K562 (cell line): ENCODE measurements around the gene MARCHF9. TPM values are rescaled to one million over a fixed set of nuclear protein-coding genes. Genes with fewer than 3 reads are reported as not detected.
A peak's percentile ranks its signal among the peaks of the same experiment; 100 is the strongest.

Experiments
- ATAC-seq: fragments of 200-7000 bp; cut with Tn5 transposase; 3 replicates; pipeline ENCODE4 v1.9.1; 2020; ENCODE audit warnings: moderate library complexity
- BruUV-seq: library from RNA; stranded (reverse); fragments of 400-500 nt; replicated peaks from 2 replicates; lab custom pipeline; 2021; lab: Mats Ljungman, UMichigan
- CTCF ChIA-PET: fragments of 300-600 bp; formaldehyde crosslinking; extraction: SDS; loops from one replicate; lab custom pipeline; 2021; ENCODE audit warnings: low intra/inter-chr PET ratio; lab: Yijun Ruan, JAX
- POLR2A ChIA-PET: fragments of 300-600, 350-650 bp; sonication (Branson Sonifier 250); formaldehyde crosslinking; extraction: SDS; loops from one replicate; lab custom pipeline; 2021; ENCODE audit warnings: antibody characterized with exemption, inconsistent platforms; lab: Yijun Ruan, JAX
- DNase-seq, 4 experiments: peaks; one replicate each; pipeline versions ENCODE4 v3.0.0 to v3.0.0-alpha.2; 2011 to 2018; ENCODE audit warnings: low spot score in 3 of 4, mixed read lengths in 3 of 4; ENCODE audit errors: extremely low read depth in 1 of 4
- FAIRE-seq: peaks from 2 replicates; lab custom pipeline; 2011; peaks lifted over from hg19 to GRCh38; lab: Jason Lieb, UNC
- H2AFZ ChIP-seq: 2 replicates; pipeline ENCODE4 v1.6.0; 2011; ENCODE audit warnings: low read depth, low read length, control low read depth, inconsistent platforms
- H3K27ac ChIP-seq: fragments of 200-600 bp; 3 replicates; pipeline ENCODE4 v1.8.0; 2011; ENCODE audit warnings: low read depth, mild to moderate bottlenecking, control low read depth, inconsistent platforms, low read length, moderate library complexity, mixed read lengths; ENCODE audit errors: extremely low read depth
- H3K27me3 ChIP-seq, 2 experiments: fragments of 300-600 bp in 1 of 2; 2 replicates in 1 of 2; 3 replicates in 1 of 2; pipeline versions ENCODE4 v1.6.0 to v1.8.0; 2011; ENCODE audit warnings: inconsistent platforms in 2 of 2, low read length in 2 of 2, mild to moderate bottlenecking in 1 of 2, mixed read lengths in 1 of 2, moderate library complexity in 1 of 2; ENCODE audit not compliant: control insufficient read depth in 2 of 2, insufficient read depth in 2 of 2
- H3K36me3 ChIP-seq: fragments of 300-600 bp; 3 replicates; pipeline ENCODE4 v1.8.0; 2011; ENCODE audit warnings: mild to moderate bottlenecking, low read length, inconsistent platforms; ENCODE audit not compliant: control insufficient read depth, insufficient read depth
- H3K4me1 ChIP-seq, 2 experiments: fragments of 200-600 bp in 1 of 2; replicated peaks in 1 of 2; 2 replicates in 1 of 2; 3 replicates in 1 of 2; pipeline versions ENCODE4 v1.5.1 to v1.8.0; 2011; ENCODE audit warnings: inconsistent platforms in 2 of 2, low read length in 2 of 2, mild to moderate bottlenecking in 1 of 2, mixed read lengths in 1 of 2, moderate library complexity in 1 of 2; ENCODE audit not compliant: control insufficient read depth in 2 of 2, insufficient read depth in 2 of 2
- H3K4me2 ChIP-seq: 2 replicates; pipeline ENCODE4 v1.6.1; 2011; ENCODE audit warnings: low read length, control low read depth, inconsistent platforms, mixed read lengths; ENCODE audit not compliant: insufficient read depth
- H3K4me3 ChIP-seq: fragments of 200-600 bp; sonication (generic), shearing (Covaris generic); 2 replicates; pipeline ENCODE4 v1.5.1; 2016; ENCODE audit warnings: control low read depth, inconsistent platforms
- H3K79me2 ChIP-seq: fragments of 200-600 bp; 3 replicates; pipeline ENCODE4 v1.8.0; 2011; ENCODE audit warnings: low read length, inconsistent platforms; ENCODE audit not compliant: control insufficient read depth, insufficient read depth
- H3K9ac ChIP-seq, 2 experiments: 2 replicates each; pipeline versions ENCODE4 v1.6.0 to v1.6.1; 2011; ENCODE audit warnings: low read depth in 2 of 2, low read length in 2 of 2, control low read depth in 1 of 2, inconsistent platforms in 1 of 2, mild to moderate bottlenecking in 1 of 2, mixed read lengths in 1 of 2; ENCODE audit not compliant: insufficient read depth in 1 of 2
- H3K9me1 ChIP-seq: one replicate; pipeline ENCODE4 v1.6.0; 2011; ENCODE audit warnings: inconsistent platforms, mild to moderate bottlenecking, low read length, moderate library complexity; ENCODE audit not compliant: control insufficient read depth, insufficient read depth
- H3K9me3 ChIP-seq: replicated peaks from 2 replicates; pipeline ENCODE4 v1.5.1; 2011; ENCODE audit warnings: low read depth, low read length, inconsistent platforms; ENCODE audit not compliant: control insufficient read depth, insufficient read depth
- H4K20me1 ChIP-seq: replicated peaks from 2 replicates; pipeline ENCODE4 v1.6.1; 2011; ENCODE audit warnings: low read length, inconsistent platforms, mixed read lengths; ENCODE audit not compliant: control insufficient read depth, insufficient read depth
- BCOR ChIP-seq: fragments of 450-650 bp; IDR thresholded peaks from 2 replicates; pipeline ENCODE4 v1.6.1; 2016
- BHLHE40 ChIP-seq: IDR thresholded peaks from 2 replicates; pipeline ENCODE4 v1.6.1; 2011; ENCODE audit warnings: low read length, improper control_type of control experiment
- CREB1 ChIP-seq, 2 experiments: sonication (generic) in 1 of 2; formaldehyde crosslinking in 1 of 2; IDR thresholded peaks; 2 replicates each; pipeline versions ENCODE4 v1.6.1 to v1.8.0; 2012 to 2022; ENCODE audit warnings: inconsistent platforms in 1 of 2, mild to moderate bottlenecking in 1 of 2, missing genetic modification reagents in 1 of 2, moderate library complexity in 1 of 2
- ELF4 ChIP-seq: fragments of 450-650 bp; formaldehyde crosslinking; IDR thresholded peaks from 2 replicates; pipeline ENCODE4 v1.4.0; 2022; ENCODE audit warnings: missing genetic modification characterization
- HDAC1 ChIP-seq, 2 experiments: fragments of 450-650 bp; IDR thresholded peaks; 2 replicates each; pipeline ENCODE4 v1.6.1; 2016 to 2017; ENCODE audit warnings: inconsistent platforms in 1 of 2, mild to moderate bottlenecking in 1 of 2, moderate library complexity in 1 of 2
- HSF4 ChIP-seq: fragments of 250-450 bp; sonication (Bioruptor Pico); IDR thresholded peaks from 2 replicates; pipeline ENCODE4 v2.1.2; 2022; ENCODE audit warnings: mild to moderate bottlenecking, moderate library complexity, borderline replicate concordance
- KDM1A ChIP-seq, 2 experiments: fragments of 450-650 bp; IDR thresholded peaks; 2 replicates each; pipeline ENCODE4 v1.6.1; 2016; ENCODE audit warnings: mild to moderate bottlenecking in 2 of 2
- KDM4B ChIP-seq, 2 experiments: fragments of 450-650 bp in 1 of 2; sonication (generic) in 1 of 2; IDR thresholded peaks; 2 replicates each; pipeline ENCODE4 v1.6.1; 2016 to 2017; ENCODE audit warnings: borderline replicate concordance in 2 of 2, antibody characterized with exemption in 1 of 2, low read depth in 1 of 2, mild to moderate bottlenecking in 1 of 2
- PBX2 ChIP-seq, 2 experiments: IDR thresholded peaks in 1 of 2; conservative IDR thresholded peaks in 1 of 2; 2 replicates each; pipeline ENCODE4 v1.6.1; 2016; ENCODE audit warnings: low read depth in 2 of 2, mild to moderate bottlenecking in 1 of 2, missing compliant biosample characterization in 1 of 2, missing genetic modification characterization in 1 of 2, moderate library complexity in 1 of 2
- PML ChIP-seq: IDR thresholded peaks from 2 replicates; pipeline ENCODE4 v1.6.1; 2012; ENCODE audit warnings: low read length, inconsistent platforms
- SAFB ChIP-seq: fragments of 200-400 bp; formaldehyde crosslinking; IDR thresholded peaks from 2 replicates; pipeline ENCODE4 v1.6.1; 2017; ENCODE audit warnings: low read depth, low read length, borderline replicate concordance
- ZFP36 ChIP-seq: fragments of 150-350 bp; IDR thresholded peaks from 2 replicates; pipeline ENCODE4 v1.6.1; 2018; ENCODE audit warnings: low read length, low read depth; ENCODE audit not compliant: partially characterized antibody
- ZNF174 ChIP-seq: fragments of 250-450 bp; sonication (Bioruptor Pico); IDR thresholded peaks from 2 replicates; pipeline ENCODE4 v1.4.0; 2020; ENCODE audit warnings: mild to moderate bottlenecking
- WGBS: fragments of 100-300 bp; shearing (Covaris generic); methylation state at CpG from one replicate; pipeline ENCODE4 v1.1.6; 2016; ENCODE audit warnings: low coverage, mixed read lengths; ENCODE audit not compliant: insufficient coverage; ENCODE audit errors: missing lambda C conversion rate; 5-methylcytosine and 5-hydroxymethylcytosine counted together
- in situ Hi-C: fragments of 300-500 bp; cut with MboI; formaldehyde crosslinking; loops from 4 replicates; pipeline ENCODE4 v1.15.0; 2018; ENCODE audit warnings: inconsistent platforms, mixed read lengths
- intact Hi-C: fragments of 100-400 bp; cut with micrococcal nuclease; formaldehyde crosslinking; loops from 2 replicates; pipeline ENCODE4 v1.14.2; 2022
- polyA plus RNA-seq, 8 experiments: library from polyadenylated mRNA; depleted of rRNA in 4 of 8; stranded (reverse) in 5 of 8; unstranded in 3 of 8; fragments of >200 nt; fragmentation: Nextera tagmentation in 2 of 8; fragmentation: Illumina TruSeq in 1 of 8; extraction: Ambion mirVana in 2 of 8; extraction: Trizol in 1 of 8; gene quantifications; 2 replicates each; pipeline versions ENCODE4 v1.2.1 to v1.2.3, GENCODE V29; 2011 to 2014; ENCODE audit warnings: inconsistent platforms in 1 of 8, missing spikeins in 1 of 8
- total RNA-seq, 7 experiments: library from RNA; depleted of rRNA in 6 of 7; stranded (reverse); fragments of >200 nt in 6 of 7; fragmentation: Illumina TruSeq in 2 of 7; extraction: Trizol in 2 of 7; gene quantifications; 2 replicates each; pipeline versions ENCODE4 v1.2.1 to v1.2.3, GENCODE V29; 2011 to 2021; ENCODE audit warnings: low replicate concordance in 1 of 7

MARCHF9 gene
- total and polyA plus RNA-seq, 9 of the 15 experiments (the other 6 are each of a cell fraction or from before 2014, with no cell fraction given), result 0.80 to 12.4 (median 6.2) TPM

GRCh38 chr12:57735952-57736740 is 18.8 kb upstream of the MARCHF9 start (continued):
- TF ChIP-seq BHLHE40 (no peak; the same call in 1 of the 2 replicates), ELF4 (CRISPR knock-in tag) (no peak), KDM4B (IDR thresholded peaks at IDR 0.05; ENCODE audit: borderline replicate concordance in 2 of 2, low read depth in 1 of 2) (no peak), HDAC1 (IDR thresholded peaks at IDR 0.05) (peak in 1 of 2 experiments; percentile 33; a peak in 2 of 4 replicates), HSF4 (CRISPR knock-in tag) (no peak)

- WGBS, result 17% methylated on average over 27 of the region's 31 CpGs
- H3K27ac ChIP-seq, result peak overlapping the region; percentile 11; the same call in 1 of the 3 replicates
- peak overlapping the region; percentile 51 to 87 for H3K9ac ChIP-seq
- peaks cover 9 to 33% of the 10 kb centered on the region in 2 experiments; a peak in 4 of 5 replicates for H3K4me1 ChIP-seq
- peak overlapping the region; percentile 81 for H3K4me2 ChIP-seq
- in situ Hi-C loops (no loop called here), intact Hi-C loops (loop anchor here (1.0 to 5.0 kb wide), 4 partner anchors 104 to 274 kb away; partner anchors contain the start of genes B4GALNT1, DDIT3 and MBD6)
- ATAC-seq (peak; percentile 17), DNase-seq (peak in 1 of 4 experiments; percentile 30), FAIRE-seq (peak; percentile 86)
- no peaks in the 10 kb centered on the region for H3K36me3 ChIP-seq
- H3K27me3 ChIP-seq, result peaks cover 12 to 53% of the 10 kb centered on the region in 2 experiments
- POLR2A ChIA-PET, result interaction anchor here (0.5 to 3.5 kb wide), 10 partner anchors 8 to 240 kb away, joined by 3 to 15 read pairs (median 3); partner anchors contain the start of genes CDK4, DDIT3, PIP4K2C and TSPAN31
- H4K20me1 ChIP-seq, result no peaks in the 10 kb centered on the region
- H3K9me1 ChIP-seq, result no peaks in the 10 kb centered on the region
- BruUV-seq, result no TSS peak
- peak overlapping the region; percentile 38 for H3K4me3 ChIP-seq
- no peaks in the 10 kb centered on the region for H3K79me2 ChIP-seq
- H2AFZ ChIP-seq, result peak overlapping the region; percentile 94
- CTCF ChIA-PET, result interaction anchor here (2.3 kb wide), 1 partner anchor 154 kb away, joined by 17 read pairs; no protein-coding TSS in a partner anchor
- H3K9me3 ChIP-seq, result no peaks in the 10 kb centered on the region
- no peak for TF ChIP-seq PML
- no peak for TF ChIP-seq ZNF174 (CRISPR knock-in tag)
- 0 out of 2 replicates have a peak, but pooled peaks have one; percentile 27 for TF ChIP-seq BCOR
- TF ChIP-seq SAFB, result 0 out of 2 replicates have a peak, but pooled peaks have one; percentile 39
- no peak for TF ChIP-seq PBX2 (CRISPR knock-in tag; IDR thresholded peaks at IDR 0.05; ENCODE audit: low read depth)
- TF ChIP-seq PBX2 (tag; conservative IDR thresholded peaks at IDR 0.05; ENCODE audit: low read depth), result no peak
- peak in 1 of 2 experiments; percentile 25; a peak in 1 of 4 replicates for TF ChIP-seq KDM1A (IDR thresholded peaks at IDR 0.05)
- 0 out of 2 replicates have a peak, but pooled peaks have one; percentile 12 for TF ChIP-seq CREB1 (IDR thresholded peaks at IDR 0.05)
- TF ChIP-seq CREB1 (CRISPR knock-in tag; IDR thresholded peaks at IDR 0.05), result no peak
- TF ChIP-seq ZFP36, result peak; percentile 94
These were observed 18.0 kb upstream of the MARCHF9 start for GRCh38 chr12:57736741-57737466.
